ENCODE measurements around the gene SPTBN1.

- TF ChIP-seq EZH2 (IDR thresholded peaks at IDR 0.05; ENCODE audit: insufficient read depth, poor library complexity, severe bottlenecking): no peak
- no peak for TF ChIP-seq EZH2phosphoT487 (IDR thresholded peaks at IDR 0.05; ENCODE audit: insufficient read depth, low read depth)
Measured at GRCh38 chr2:54589340-54590215, 133.5 kb downstream of the SPTBN1 start.

Measured in GM23248 (cell line).